Loucy (cell line): ENCODE data around the gene PRR5L.
"Not testable (repeated sequence)": the region's sequence is repeated elsewhere in the genome, so short reads cannot be mapped to it uniquely, and the experiment has no call there.

Experiments used
- H2AFZ ChIP-seq: fragments of 200-600 bp; sonication (generic); 2 replicates; pipeline ENCODE4 v1.6.0; 2016; ENCODE audit warnings: antibody characterized with exemption, mild to moderate bottlenecking, low read length, moderate library complexity
- H3F3A ChIP-seq: fragments of 200-600 bp; 2 replicates; pipeline ENCODE4 v1.6.0; 2016; ENCODE audit warnings: antibody characterized with exemption, low read depth, mild to moderate bottlenecking
- H3K27me3 ChIP-seq: fragments of 200-600 bp; sonication (generic); 2 replicates; pipeline ENCODE4 v1.6.1; 2014; ENCODE audit warnings: low read length, mild to moderate bottlenecking; ENCODE audit not compliant: insufficient read depth, poor library complexity, severe bottlenecking
- H3K36me3 ChIP-seq: fragments of 200-600 bp; sonication (generic); 2 replicates; pipeline ENCODE4 v1.6.1; 2016; ENCODE audit warnings: low read length; ENCODE audit not compliant: insufficient read depth
- H3K4me1 ChIP-seq: fragments of 200-600 bp; sonication (generic); 2 replicates; pipeline ENCODE4 v1.5.1; 2014; ENCODE audit warnings: low read length, mild to moderate bottlenecking; ENCODE audit not compliant: insufficient read depth, poor library complexity, severe bottlenecking
- H3K4me2 ChIP-seq: fragments of 200-600 bp; sonication (generic); 2 replicates; pipeline ENCODE4 v1.6.0; 2014; ENCODE audit warnings: antibody characterized with exemption, low read length, low read depth, mild to moderate bottlenecking; ENCODE audit not compliant: poor library complexity, severe bottlenecking
- H3K4me3 ChIP-seq: fragments of 200-600 bp; sonication (generic); 2 replicates; pipeline ENCODE4 v1.5.1; 2014; ENCODE audit warnings: low read length, mild to moderate bottlenecking, mixed read lengths; ENCODE audit not compliant: poor library complexity, severe bottlenecking
- H3K79me2 ChIP-seq: fragments of 200-600 bp; sonication (generic); 2 replicates; pipeline ENCODE4 v1.6.1; 2014; ENCODE audit warnings: low read length; ENCODE audit not compliant: insufficient read depth
- H3K9ac ChIP-seq: fragments of 200-600 bp; sonication (generic); 2 replicates; pipeline ENCODE4 v1.6.0; 2014; ENCODE audit warnings: mild to moderate bottlenecking, low read depth, low read length, moderate library complexity; ENCODE audit not compliant: poor library complexity, severe bottlenecking
- H3K9me2 ChIP-seq: fragments of 200-600 bp; sonication (generic); replicated peaks from 2 replicates; pipeline ENCODE4 v1.6.1; 2016; ENCODE audit warnings: low read depth, low read length, mixed read lengths
- H3K9me3 ChIP-seq: fragments of 200-600 bp; sonication (generic); 2 replicates; pipeline ENCODE4 v1.6.1; 2014; ENCODE audit warnings: mild to moderate bottlenecking, antibody characterized with exemption, low read length, low read depth; ENCODE audit not compliant: insufficient read depth
- H4K20me1 ChIP-seq: fragments of 200-600 bp; sonication (generic); 2 replicates; pipeline ENCODE4 v1.6.0; 2014; ENCODE audit warnings: antibody characterized with exemption, low read length, mild to moderate bottlenecking; ENCODE audit not compliant: insufficient read depth, poor library complexity, severe bottlenecking
- CTCF ChIP-seq: fragments of 200-600 bp; sonication (generic); conservative IDR thresholded peaks from 2 replicates; pipeline ENCODE4 v1.5.1; 2014; ENCODE audit warnings: mild to moderate bottlenecking, antibody characterized with exemption, low read length
- EZH2phosphoT487 ChIP-seq: fragments of 200-600 bp; IDR thresholded peaks from 2 replicates; pipeline ENCODE4 v1.6.1; 2018; ENCODE audit warnings: antibody characterized with exemption, mild to moderate bottlenecking, moderate library complexity, borderline replicate concordance

The PRR5L gene

GRCh38 chr11:36314434-36314767 is 18.3 kb downstream of the PRR5L start:
- Histone ChIP-seq H3K4me1 (peaks cover 33% of the 10 kb centered on the region), H4K20me1 (no peaks in the 10 kb centered on the region), H3F3A (no peaks in the 10 kb centered on the region), H3K27me3 (no peaks in the 10 kb centered on the region), H3K9me3 (no peaks in the 10 kb centered on the region), H3K4me2 (no peak overlapping the region), H3K36me3 (no peaks in the 10 kb centered on the region), H3K79me2 (no peaks in the 10 kb centered on the region), H3K9ac (no peak overlapping the region), H2AFZ (no peak overlapping the region), H3K9me2 (no peaks in the 10 kb centered on the region), H3K4me3 (no peak overlapping the region)
- TF ChIP-seq EZH2phosphoT487, result no peak
- TF ChIP-seq CTCF, result no peak

GRCh38 chr11:36316049-36316448 is 20.0 kb downstream of the PRR5L start:
- Histone ChIP-seq H3K4me3 (no peak overlapping the region), H3K79me2 (no peaks in the 10 kb centered on the region), H4K20me1 (no peaks in the 10 kb centered on the region), H3K9me3 (no peaks in the 10 kb centered on the region), H3K9ac (no peak overlapping the region), H2AFZ (no peak overlapping the region), H3K4me2 (no peak overlapping the region), H3F3A (no peaks in the 10 kb centered on the region), H3K9me2 (no peaks in the 10 kb centered on the region), H3K4me1 (peaks cover 35% of the 10 kb centered on the region), H3K27me3 (no peaks in the 10 kb centered on the region), H3K36me3 (no peaks in the 10 kb centered on the region)
- TF ChIP-seq EZH2phosphoT487 (no peak), CTCF (no peak)

GRCh38 chr11:36317992-36318391 is 21.9 kb downstream of the PRR5L start:
- H3F3A ChIP-seq, result no peaks in the 10 kb centered on the region
- H3K9me3 ChIP-seq, result no peaks in the 10 kb centered on the region
- H3K4me1 ChIP-seq, result peaks cover 26% of the 10 kb centered on the region
- H4K20me1 ChIP-seq, result no peaks in the 10 kb centered on the region
- no peaks in the 10 kb centered on the region for H3K9me2 ChIP-seq
- no peaks in the 10 kb centered on the region for H3K27me3 ChIP-seq
- no peak overlapping the region for H3K9ac ChIP-seq
- TF ChIP-seq CTCF (no peak), EZH2phosphoT487 (no peak)
- no peak overlapping the region for H2AFZ ChIP-seq
- H3K4me2 ChIP-seq, result no peak overlapping the region
- H3K36me3 ChIP-seq, result no peaks in the 10 kb centered on the region
- no peak overlapping the region for H3K4me3 ChIP-seq
- no peaks in the 10 kb centered on the region for H3K79me2 ChIP-seq

- not testable (repeated sequence) for H3K4me3 ChIP-seq, H3K9ac ChIP-seq, H3K36me3 ChIP-seq, H3F3A ChIP-seq, H2AFZ ChIP-seq, H3K9me2 ChIP-seq, H3K9me3 ChIP-seq, H3K27me3 ChIP-seq, H3K79me2 ChIP-seq, H4K20me1 ChIP-seq, H3K4me2 ChIP-seq, H3K4me1 ChIP-seq
Observed at GRCh38 chr11:36324956-36325355, 28.9 kb downstream of the PRR5L start.

- not testable (repeated sequence) for H3K4me2 ChIP-seq, H3K9ac ChIP-seq, H3K4me3 ChIP-seq, H3K9me2 ChIP-seq, H3K36me3 ChIP-seq, H3K9me3 ChIP-seq, H3F3A ChIP-seq, H2AFZ ChIP-seq, H3K27me3 ChIP-seq, H3K79me2 ChIP-seq, H3K4me1 ChIP-seq, H4K20me1 ChIP-seq
Observed at GRCh38 chr11:36325403-36325802, 29.3 kb downstream of the PRR5L start.
